Measurements from ENCODE around the gene ARHGDIA.

DNA sequence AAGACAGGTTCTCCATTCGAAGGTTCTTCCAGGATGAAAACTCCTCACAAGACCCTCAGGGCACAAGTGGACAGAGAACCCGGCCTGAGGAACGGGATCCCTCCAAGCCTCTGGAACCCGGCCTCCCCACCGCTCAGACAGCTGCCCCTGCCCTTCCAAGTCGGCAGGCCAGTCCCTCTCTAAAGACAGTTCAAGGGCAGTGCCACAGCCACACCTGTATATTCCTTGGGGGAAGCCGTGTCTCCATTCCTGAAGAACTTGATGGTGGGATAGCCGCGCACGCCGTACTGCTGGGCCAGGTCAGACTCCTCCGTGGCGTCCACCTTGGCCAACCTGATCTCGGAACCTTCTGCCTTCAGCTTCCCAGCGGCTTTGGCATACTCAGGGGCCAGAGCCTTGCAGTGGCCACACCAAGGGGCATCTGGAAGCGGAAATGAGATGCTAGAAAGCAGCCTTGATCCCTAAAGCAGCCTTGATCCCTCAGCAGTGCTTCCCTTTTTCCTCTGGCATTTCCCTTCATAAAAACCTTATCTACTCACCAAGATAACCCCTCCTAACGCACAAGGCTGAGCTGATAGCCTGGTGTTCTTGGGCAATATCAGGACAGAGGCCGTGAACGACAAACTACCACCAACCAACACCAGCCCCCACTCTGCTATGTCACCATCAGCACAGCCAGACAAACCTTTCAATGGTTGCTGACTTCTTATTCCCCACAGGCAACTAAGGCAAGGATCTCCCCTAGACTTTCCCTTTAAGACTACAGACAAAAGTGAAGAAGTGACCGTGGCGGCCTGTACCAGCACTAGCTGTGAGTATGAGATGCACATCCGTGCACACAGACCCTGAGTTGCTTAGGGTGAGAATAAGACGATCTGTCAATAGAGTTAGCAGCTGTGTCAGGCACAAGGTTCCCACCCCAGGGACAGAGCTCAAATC lies 11.9 kb downstream of the ARHGDIA start:
- TF ChIP-seq, protein P1, sequence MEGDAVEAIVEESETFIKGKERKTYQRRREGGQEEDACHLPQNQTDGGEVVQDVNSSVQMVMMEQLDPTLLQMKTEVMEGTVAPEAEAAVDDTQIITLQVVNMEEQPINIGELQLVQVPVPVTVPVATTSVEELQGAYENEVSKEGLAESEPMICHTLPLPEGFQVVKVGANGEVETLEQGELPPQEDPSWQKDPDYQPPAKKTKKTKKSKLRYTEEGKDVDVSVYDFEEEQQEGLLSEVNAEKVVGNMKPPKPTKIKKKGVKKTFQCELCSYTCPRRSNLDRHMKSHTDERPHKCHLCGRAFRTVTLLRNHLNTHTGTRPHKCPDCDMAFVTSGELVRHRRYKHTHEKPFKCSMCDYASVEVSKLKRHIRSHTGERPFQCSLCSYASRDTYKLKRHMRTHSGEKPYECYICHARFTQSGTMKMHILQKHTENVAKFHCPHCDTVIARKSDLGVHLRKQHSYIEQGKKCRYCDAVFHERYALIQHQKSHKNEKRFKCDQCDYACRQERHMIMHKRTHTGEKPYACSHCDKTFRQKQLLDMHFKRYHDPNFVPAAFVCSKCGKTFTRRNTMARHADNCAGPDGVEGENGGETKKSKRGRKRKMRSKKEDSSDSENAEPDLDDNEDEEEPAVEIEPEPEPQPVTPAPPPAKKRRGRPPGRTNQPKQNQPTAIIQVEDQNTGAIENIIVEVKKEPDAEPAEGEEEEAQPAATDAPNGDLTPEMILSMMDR (IDR thresholded peaks at IDR 0.05) = no peak
- TF ChIP-seq POLR2A (IDR thresholded peaks at IDR 0.05) = no peak

Data from thyroid gland (tissue), 4 donors.